Measurements from ENCODE around the gene COBLL1.

Gene COBLL1

GRCh38 chr2:164697688-164698461, 143.7 kb downstream of the COBLL1 start:
- Histone ChIP-seq H2BK120ac (ENCODE audit: low read depth, low read length) (no peak overlapping the region), H3K18ac (ENCODE audit: low read length) (no peak overlapping the region), H3K4me3 (ENCODE audit: low read length) (no peak overlapping the region), H3K56ac (ENCODE audit: low read length) (no peak overlapping the region), H3K9ac (ENCODE audit: low read length) (no peak overlapping the region), H3K36me3 (ENCODE audit: control insufficient read depth, insufficient read depth, low read length) (no peaks in the 10 kb centered on the region), H3K4me1 (ENCODE audit: control insufficient read depth, low read depth, low read length) (no peaks in the 10 kb centered on the region), H2BK5ac (ENCODE audit: low read length) (no peak overlapping the region), H3K27me3 (ENCODE audit: insufficient read depth, low read length, poor library complexity) (no peaks in the 10 kb centered on the region), H3K27ac (ENCODE audit: low read depth, low read length) (no peak overlapping the region), H3K23ac (ENCODE audit: low read length) (no peak overlapping the region), H4K8ac (ENCODE audit: low read depth, low read length) (no peak overlapping the region), H3K4ac (ENCODE audit: low read depth, low read length) (no peak overlapping the region), H3K79me1 (ENCODE audit: low read length) (no peaks in the 10 kb centered on the region), H4K5ac (ENCODE audit: low read length) (no peak overlapping the region), H3K4me2 (ENCODE audit: low read length) (no peak overlapping the region), H2AK5ac (ENCODE audit: low read length) (no peak overlapping the region), H3K79me2 (ENCODE audit: control insufficient read depth, insufficient read depth, low read length) (no peaks in the 10 kb centered on the region), H2BK15ac (replicated peaks; ENCODE audit: low read depth) (no peak overlapping the region)
- no CpG with 5 or more reads among the region's 3 CpGs for WGBS (ENCODE audit: extremely low coverage, insufficient coverage, low lambda C conversion rate)
- peak; percentile 49 for DNase-seq

GRCh38 chr2:164696634-164697033, 145.0 kb downstream of the COBLL1 start:
- no peak overlapping the region for H3K4ac ChIP-seq (ENCODE audit: low read depth, low read length)
- no peak overlapping the region for H4K5ac ChIP-seq (ENCODE audit: low read length)
- WGBS (ENCODE audit: extremely low coverage, insufficient coverage, low lambda C conversion rate): no CpG with 5 or more reads among the region's 1 CpG
- H3K27me3 ChIP-seq (ENCODE audit: insufficient read depth, low read length, poor library complexity): no peaks in the 10 kb centered on the region
- no peaks in the 10 kb centered on the region for H3K79me1 ChIP-seq (ENCODE audit: low read length)
- no peak overlapping the region for H3K9ac ChIP-seq (ENCODE audit: low read length)
- no peak overlapping the region for H2AK5ac ChIP-seq (ENCODE audit: low read length)
- no peak overlapping the region for H3K4me2 ChIP-seq (ENCODE audit: low read length)
- no peak overlapping the region for H2BK15ac ChIP-seq (replicated peaks; ENCODE audit: low read depth)
- H3K36me3 ChIP-seq (ENCODE audit: control insufficient read depth, insufficient read depth, low read length): no peaks in the 10 kb centered on the region
- DNase-seq: peak; percentile 34
- no peak overlapping the region for H3K18ac ChIP-seq (ENCODE audit: low read length)
- no peak overlapping the region for H2BK120ac ChIP-seq (ENCODE audit: low read depth, low read length)
- H4K8ac ChIP-seq (ENCODE audit: low read depth, low read length): no peak overlapping the region
- no peak overlapping the region for H3K56ac ChIP-seq (ENCODE audit: low read length)
- H2BK5ac ChIP-seq (ENCODE audit: low read length): no peak overlapping the region
- H3K23ac ChIP-seq (ENCODE audit: low read length): no peak overlapping the region
- no peak overlapping the region for H3K27ac ChIP-seq (ENCODE audit: low read depth, low read length)
- H3K4me3 ChIP-seq (ENCODE audit: low read length): no peak overlapping the region
- H3K79me2 ChIP-seq (ENCODE audit: control insufficient read depth, insufficient read depth, low read length): no peaks in the 10 kb centered on the region
- H3K4me1 ChIP-seq (ENCODE audit: control insufficient read depth, low read depth, low read length): no peaks in the 10 kb centered on the region

- Histone ChIP-seq H2BK120ac (ENCODE audit: low read depth, low read length) (no peak overlapping the region), H3K27ac (ENCODE audit: low read depth, low read length) (no peak overlapping the region), H2BK15ac (replicated peaks; ENCODE audit: low read depth) (no peak overlapping the region), H3K79me1 (ENCODE audit: low read length) (no peaks in the 10 kb centered on the region), H3K4me2 (ENCODE audit: low read length) (no peak overlapping the region), H4K5ac (ENCODE audit: low read length) (no peak overlapping the region), H3K9ac (ENCODE audit: low read length) (no peak overlapping the region), H4K8ac (ENCODE audit: low read depth, low read length) (no peak overlapping the region), H3K18ac (ENCODE audit: low read length) (no peak overlapping the region), H3K4me1 (ENCODE audit: control insufficient read depth, low read depth, low read length) (no peaks in the 10 kb centered on the region), H3K23ac (ENCODE audit: low read length) (no peak overlapping the region), H3K79me2 (ENCODE audit: control insufficient read depth, insufficient read depth, low read length) (no peaks in the 10 kb centered on the region), H3K56ac (ENCODE audit: low read length) (no peak overlapping the region), H3K4ac (ENCODE audit: low read depth, low read length) (no peak overlapping the region), H2AK5ac (ENCODE audit: low read length) (no peak overlapping the region), H3K4me3 (ENCODE audit: low read length) (no peak overlapping the region), H3K27me3 (ENCODE audit: insufficient read depth, low read length, poor library complexity) (no peaks in the 10 kb centered on the region), H3K36me3 (ENCODE audit: control insufficient read depth, insufficient read depth, low read length) (no peaks in the 10 kb centered on the region), H2BK5ac (ENCODE audit: low read length) (no peak overlapping the region)
- peak; percentile 78 for DNase-seq
- no CpG with 5 or more reads among the region's 6 CpGs for WGBS (ENCODE audit: extremely low coverage, insufficient coverage, low lambda C conversion rate)
Observed at GRCh38 chr2:164694275-164694695, 147.3 kb downstream of the COBLL1 start.

- Histone ChIP-seq H3K4me2 (ENCODE audit: low read length) (no peak overlapping the region), H3K23ac (ENCODE audit: low read length) (no peak overlapping the region), H3K18ac (ENCODE audit: low read length) (no peak overlapping the region), H3K4me1 (ENCODE audit: control insufficient read depth, low read depth, low read length) (no peaks in the 10 kb centered on the region), H3K27me3 (ENCODE audit: insufficient read depth, low read length, poor library complexity) (no peaks in the 10 kb centered on the region), H3K79me1 (ENCODE audit: low read length) (no peaks in the 10 kb centered on the region), H3K4ac (ENCODE audit: low read depth, low read length) (no peak overlapping the region), H4K5ac (ENCODE audit: low read length) (no peak overlapping the region), H3K4me3 (ENCODE audit: low read length) (no peak overlapping the region), H3K56ac (ENCODE audit: low read length) (no peak overlapping the region), H2BK15ac (replicated peaks; ENCODE audit: low read depth) (no peak overlapping the region), H3K79me2 (ENCODE audit: control insufficient read depth, insufficient read depth, low read length) (no peaks in the 10 kb centered on the region), H4K8ac (ENCODE audit: low read depth, low read length) (no peak overlapping the region), H2BK5ac (ENCODE audit: low read length) (no peak overlapping the region), H3K27ac (ENCODE audit: low read depth, low read length) (no peak overlapping the region), H3K9ac (ENCODE audit: low read length) (no peak overlapping the region), H3K36me3 (ENCODE audit: control insufficient read depth, insufficient read depth, low read length) (no peaks in the 10 kb centered on the region), H2AK5ac (ENCODE audit: low read length) (no peak overlapping the region), H2BK120ac (ENCODE audit: low read depth, low read length) (no peak overlapping the region)
- no peak for DNase-seq
Observed at GRCh38 chr2:164693834-164694233, 147.8 kb downstream of the COBLL1 start.

GRCh38 chr2:164693390-164693789, 148.2 kb downstream of the COBLL1 start:
- H3K27me3 ChIP-seq (ENCODE audit: insufficient read depth, low read length, poor library complexity): no peaks in the 10 kb centered on the region
- no peak for DNase-seq
- H2BK120ac ChIP-seq (ENCODE audit: low read depth, low read length): no peak overlapping the region
- no peak overlapping the region for H3K18ac ChIP-seq (ENCODE audit: low read length)
- no peaks in the 10 kb centered on the region for H3K79me1 ChIP-seq (ENCODE audit: low read length)
- H2BK5ac ChIP-seq (ENCODE audit: low read length): no peak overlapping the region
- no peak overlapping the region for H2BK15ac ChIP-seq (replicated peaks; ENCODE audit: low read depth)
- no peaks in the 10 kb centered on the region for H3K36me3 ChIP-seq (ENCODE audit: control insufficient read depth, insufficient read depth, low read length)
- no peaks in the 10 kb centered on the region for H3K4me1 ChIP-seq (ENCODE audit: control insufficient read depth, low read depth, low read length)
- H4K5ac ChIP-seq (ENCODE audit: low read length): no peak overlapping the region
- no peak overlapping the region for H3K4me2 ChIP-seq (ENCODE audit: low read length)
- H3K27ac ChIP-seq (ENCODE audit: low read depth, low read length): no peak overlapping the region
- no peak overlapping the region for H3K9ac ChIP-seq (ENCODE audit: low read length)
- H3K23ac ChIP-seq (ENCODE audit: low read length): no peak overlapping the region
- no peak overlapping the region for H3K4me3 ChIP-seq (ENCODE audit: low read length)
- no peak overlapping the region for H3K4ac ChIP-seq (ENCODE audit: low read depth, low read length)
- no peak overlapping the region for H3K56ac ChIP-seq (ENCODE audit: low read length)
- no peaks in the 10 kb centered on the region for H3K79me2 ChIP-seq (ENCODE audit: control insufficient read depth, insufficient read depth, low read length)
- no peak overlapping the region for H2AK5ac ChIP-seq (ENCODE audit: low read length)
- H4K8ac ChIP-seq (ENCODE audit: low read depth, low read length): no peak overlapping the region

- H2BK120ac ChIP-seq (ENCODE audit: low read depth, low read length): no peak overlapping the region
- no peak overlapping the region for H3K56ac ChIP-seq (ENCODE audit: low read length)
- H3K27ac ChIP-seq (ENCODE audit: low read depth, low read length): no peak overlapping the region
- no peak overlapping the region for H3K9ac ChIP-seq (ENCODE audit: low read length)
- DNase-seq: no peak
- WGBS (ENCODE audit: extremely low coverage, insufficient coverage, low lambda C conversion rate): no CpG with 5 or more reads among the region's 2 CpGs
- no peak overlapping the region for H3K4me2 ChIP-seq (ENCODE audit: low read length)
- no peaks in the 10 kb centered on the region for H3K79me1 ChIP-seq (ENCODE audit: low read length)
- H3K27me3 ChIP-seq (ENCODE audit: insufficient read depth, low read length, poor library complexity): no peaks in the 10 kb centered on the region
- H4K8ac ChIP-seq (ENCODE audit: low read depth, low read length): no peak overlapping the region
- no peak overlapping the region for H3K4me3 ChIP-seq (ENCODE audit: low read length)
- H4K5ac ChIP-seq (ENCODE audit: low read length): no peak overlapping the region
- no peak overlapping the region for H3K4ac ChIP-seq (ENCODE audit: low read depth, low read length)
- no peak overlapping the region for H3K18ac ChIP-seq (ENCODE audit: low read length)
- no peak overlapping the region for H2AK5ac ChIP-seq (ENCODE audit: low read length)
- H3K23ac ChIP-seq (ENCODE audit: low read length): no peak overlapping the region
- no peaks in the 10 kb centered on the region for H3K4me1 ChIP-seq (ENCODE audit: control insufficient read depth, low read depth, low read length)
- H3K79me2 ChIP-seq (ENCODE audit: control insufficient read depth, insufficient read depth, low read length): no peaks in the 10 kb centered on the region
- H2BK5ac ChIP-seq (ENCODE audit: low read length): no peak overlapping the region
- no peak overlapping the region for H2BK15ac ChIP-seq (replicated peaks; ENCODE audit: low read depth)
- no peaks in the 10 kb centered on the region for H3K36me3 ChIP-seq (ENCODE audit: control insufficient read depth, insufficient read depth, low read length)
Observed at GRCh38 chr2:164692958-164693357, 148.7 kb downstream of the COBLL1 start.
